ENCODE data around the gene DMAC2L.
A peak's percentile ranks its signal among the peaks of the same experiment; 100 is the strongest.
"Not testable (repeated sequence)": the region's sequence is repeated elsewhere in the genome, so short reads cannot be mapped to it uniquely, and the experiment has no call there.

The DMAC2L gene

GRCh38 chr14:50345846-50346422 is 33.8 kb downstream of the DMAC2L start:
- in situ Hi-C loops (cut with MboI; ENCODE audit: low pct_unique_long_range_greater_than_20kb, low sequenced_read_pairs), result loop anchor here (25.0 kb wide), 1 partner anchor 191 kb away; the partner anchor contains the start of gene MAP4K5
- no peak for DNase-seq

- DNase-seq, result no peak
- in situ Hi-C loops (cut with MboI; ENCODE audit: low pct_unique_long_range_greater_than_20kb, low sequenced_read_pairs), result loop anchor here (25.0 kb wide), 1 partner anchor 190 kb away; the partner anchor contains the start of gene MAP4K5
These were observed 35.4 kb downstream of the DMAC2L start for GRCh38 chr14:50347521-50347920.

DNA sequence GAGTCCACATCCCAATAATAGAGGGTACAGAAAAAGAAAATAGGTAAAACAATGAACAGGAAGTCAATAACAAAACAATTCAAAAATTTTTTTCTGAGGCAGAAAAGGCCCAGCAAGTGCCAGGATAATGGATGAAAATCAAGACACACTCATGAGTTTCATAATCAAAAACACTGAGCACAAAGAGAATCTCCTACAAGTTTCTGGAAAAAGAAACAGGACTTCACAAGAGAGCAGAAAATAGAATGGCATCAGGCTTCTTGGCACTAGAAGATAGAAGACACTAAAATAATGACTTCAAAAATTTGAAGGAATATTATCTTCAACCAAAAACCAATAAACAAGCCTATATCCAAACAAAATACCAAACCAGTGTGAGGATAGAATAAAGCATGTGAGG is 36.8 kb downstream of the DMAC2L start:
- in situ Hi-C loops (cut with MboI; ENCODE audit: low pct_unique_long_range_greater_than_20kb, low sequenced_read_pairs), result loop anchor here (25.0 kb wide), 1 partner anchor 188 kb away; the partner anchor contains the start of gene MAP4K5
- DNase-seq, result no peak

DNA sequence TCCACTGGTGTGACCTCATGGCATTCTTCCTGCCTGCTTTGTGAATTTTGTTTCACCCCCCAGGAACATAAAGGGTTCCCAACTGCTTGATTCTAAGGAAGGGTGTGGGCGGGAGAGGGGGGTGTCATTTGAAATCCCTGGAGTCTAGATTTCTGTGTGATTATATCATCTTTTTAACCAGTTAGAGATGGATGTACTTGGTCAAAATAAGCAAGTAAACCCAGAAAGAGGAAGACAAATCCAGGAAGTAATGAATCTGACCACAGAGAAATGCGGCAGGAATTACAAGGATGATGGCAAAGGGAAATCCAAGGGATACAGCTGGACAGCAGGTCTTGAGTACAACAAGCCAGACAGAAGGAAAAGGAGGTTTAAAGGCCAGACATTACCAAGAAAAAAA is 38.9 kb downstream of the DMAC2L start:
- in situ Hi-C loops (cut with MboI; ENCODE audit: low pct_unique_long_range_greater_than_20kb, low sequenced_read_pairs), result no loop called here
- peak; percentile 67 for DNase-seq

DNA sequence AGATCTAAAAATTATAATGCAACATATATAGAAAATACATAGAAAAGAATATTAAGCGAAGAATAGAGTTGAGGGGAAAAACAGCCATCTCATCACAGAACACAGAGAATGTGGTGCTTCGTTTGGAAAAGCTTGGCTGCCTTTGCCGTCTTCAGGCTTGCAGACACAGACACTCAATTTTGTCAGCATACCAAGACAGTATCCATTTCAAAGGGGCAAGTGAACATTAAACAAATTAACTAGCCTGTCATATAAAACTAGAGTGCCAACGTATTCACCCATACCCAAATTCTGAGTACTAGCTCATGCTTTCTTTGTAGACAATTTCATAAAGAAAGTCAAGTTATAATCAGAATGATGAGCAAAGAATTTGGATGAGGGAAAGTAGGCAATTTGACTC is 40.5 kb downstream of the DMAC2L start:
- in situ Hi-C loops (cut with MboI; ENCODE audit: low pct_unique_long_range_greater_than_20kb, low sequenced_read_pairs), result no loop called here
- no peak for DNase-seq

- DNase-seq, result no peak
- in situ Hi-C loops (cut with MboI; ENCODE audit: low pct_unique_long_range_greater_than_20kb, low sequenced_read_pairs), result no loop called here
These were observed 41.0 kb downstream of the DMAC2L start for GRCh38 chr14:50353126-50353525.

DNA sequence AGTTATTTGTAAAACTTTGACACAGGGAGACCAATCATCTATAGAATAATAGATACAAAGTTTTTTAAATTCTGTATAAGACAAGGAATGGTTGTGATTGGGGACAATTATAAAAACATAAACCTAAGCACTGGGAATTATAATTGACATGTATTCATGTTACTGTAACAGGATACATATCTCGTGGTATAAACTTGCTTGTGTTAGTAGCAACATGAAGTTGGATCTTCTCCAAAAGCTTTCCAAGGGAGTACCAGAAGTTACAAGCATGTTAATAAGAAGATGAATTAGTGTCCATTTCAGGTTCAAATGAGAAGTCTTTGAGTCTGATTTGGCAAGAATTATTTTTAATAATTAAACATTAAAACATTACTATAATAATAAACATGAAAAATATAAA is 42.4 kb downstream of the DMAC2L start:
- DNase-seq, result no peak
- in situ Hi-C loops (cut with MboI; ENCODE audit: low pct_unique_long_range_greater_than_20kb, low sequenced_read_pairs), result no loop called here

DNA sequence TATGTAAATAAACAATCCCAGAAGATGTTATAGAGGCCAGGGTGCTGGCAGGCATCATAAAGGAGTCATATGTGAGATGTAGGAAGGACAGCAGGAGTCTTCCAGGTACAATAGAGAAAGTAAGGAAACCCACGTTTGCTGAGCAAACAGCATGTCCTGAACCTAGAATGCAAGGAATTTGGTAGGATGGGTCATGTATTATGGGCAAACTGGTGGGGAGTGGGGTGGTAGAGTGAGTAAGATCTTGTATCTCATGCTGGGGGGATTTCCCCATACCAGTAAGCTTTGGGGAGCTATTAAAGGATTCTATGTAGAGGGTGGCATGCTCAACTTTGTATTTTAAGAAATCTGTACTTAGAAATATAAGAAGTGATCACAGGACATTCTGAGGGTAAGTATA is 43.6 kb downstream of the DMAC2L start:
- in situ Hi-C loops (cut with MboI; ENCODE audit: low pct_unique_long_range_greater_than_20kb, low sequenced_read_pairs), result no loop called here
- DNase-seq, result no peak

GRCh38 chr14:50356283-50356682 is 44.2 kb downstream of the DMAC2L start:
- DNase-seq; in situ Hi-C loops (cut with MboI; ENCODE audit: low pct_unique_long_range_greater_than_20kb, low sequenced_read_pairs): not testable (repeated sequence)

GRCh38 chr14:50357124-50357523 is 45.0 kb downstream of the DMAC2L start:
- peak; percentile 21 for DNase-seq
- in situ Hi-C loops (cut with MboI; ENCODE audit: low pct_unique_long_range_greater_than_20kb, low sequenced_read_pairs), result no loop called here

- no peak for DNase-seq
- in situ Hi-C loops (cut with MboI; ENCODE audit: low pct_unique_long_range_greater_than_20kb, low sequenced_read_pairs), result no loop called here
These were observed 45.8 kb downstream of the DMAC2L start for GRCh38 chr14:50357753-50358395.

DNA sequence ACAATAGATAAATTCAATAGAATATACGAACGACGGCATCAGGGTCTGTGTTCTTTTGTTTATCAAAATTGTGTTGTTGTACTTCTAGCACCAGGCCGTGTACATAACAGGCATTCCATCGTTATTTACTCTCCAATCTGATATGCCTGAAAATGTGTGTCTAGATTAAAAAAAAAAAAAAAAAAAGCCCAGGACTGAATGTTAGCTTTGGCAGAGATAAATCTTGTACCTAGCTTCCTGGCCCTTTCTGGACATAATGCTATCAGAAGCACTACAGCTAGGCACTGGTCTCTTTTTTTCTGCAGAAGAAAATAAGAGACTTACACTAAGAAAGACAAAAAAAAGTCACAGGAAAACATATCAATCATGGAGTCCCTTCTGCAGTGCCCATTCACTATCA is 47.5 kb downstream of the DMAC2L start:
- in situ Hi-C loops (cut with MboI; ENCODE audit: low pct_unique_long_range_greater_than_20kb, low sequenced_read_pairs), result no loop called here
- no peak for DNase-seq

DNA sequence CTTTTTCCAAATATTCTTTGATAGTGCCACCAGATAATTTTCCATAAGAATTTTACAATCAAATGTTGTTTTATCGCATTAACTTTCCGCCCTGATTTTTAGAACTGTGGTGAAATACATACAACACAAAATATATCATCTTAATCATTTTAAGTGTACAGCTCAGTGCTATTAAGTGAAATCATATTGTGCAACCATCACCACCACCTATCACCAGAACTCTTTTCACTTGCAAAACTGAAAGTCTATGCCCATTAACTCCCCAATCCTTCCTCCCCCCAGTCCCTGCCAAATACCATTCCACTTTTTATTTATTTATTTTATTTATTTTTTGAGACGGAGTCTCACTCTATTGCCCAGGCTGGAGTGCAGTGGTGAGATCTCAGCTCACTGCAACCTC is 48.0 kb downstream of the DMAC2L start:
- no peak for DNase-seq
- in situ Hi-C loops (cut with MboI; ENCODE audit: low pct_unique_long_range_greater_than_20kb, low sequenced_read_pairs), result no loop called here

DNA sequence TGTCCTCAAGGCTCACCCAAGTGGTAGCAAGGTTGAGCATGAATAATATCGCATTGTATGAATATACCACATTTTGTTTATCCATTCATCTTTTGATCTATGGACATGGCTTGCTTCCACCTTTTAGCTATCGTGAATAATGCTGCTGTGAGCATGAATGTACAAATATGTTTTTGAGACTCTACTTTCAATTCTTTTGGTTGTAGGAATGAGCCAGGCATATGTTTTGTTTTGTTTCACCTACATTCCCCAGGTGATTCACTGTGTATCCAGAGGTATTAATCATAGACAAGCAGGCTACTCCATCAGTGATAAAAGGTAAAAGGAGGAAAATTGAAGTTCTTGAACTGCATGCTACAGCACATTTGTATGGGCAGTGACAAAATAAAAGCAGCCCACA is 48.7 kb downstream of the DMAC2L start:
- no peak for DNase-seq
- in situ Hi-C loops (cut with MboI; ENCODE audit: low pct_unique_long_range_greater_than_20kb, low sequenced_read_pairs), result no loop called here

DNA sequence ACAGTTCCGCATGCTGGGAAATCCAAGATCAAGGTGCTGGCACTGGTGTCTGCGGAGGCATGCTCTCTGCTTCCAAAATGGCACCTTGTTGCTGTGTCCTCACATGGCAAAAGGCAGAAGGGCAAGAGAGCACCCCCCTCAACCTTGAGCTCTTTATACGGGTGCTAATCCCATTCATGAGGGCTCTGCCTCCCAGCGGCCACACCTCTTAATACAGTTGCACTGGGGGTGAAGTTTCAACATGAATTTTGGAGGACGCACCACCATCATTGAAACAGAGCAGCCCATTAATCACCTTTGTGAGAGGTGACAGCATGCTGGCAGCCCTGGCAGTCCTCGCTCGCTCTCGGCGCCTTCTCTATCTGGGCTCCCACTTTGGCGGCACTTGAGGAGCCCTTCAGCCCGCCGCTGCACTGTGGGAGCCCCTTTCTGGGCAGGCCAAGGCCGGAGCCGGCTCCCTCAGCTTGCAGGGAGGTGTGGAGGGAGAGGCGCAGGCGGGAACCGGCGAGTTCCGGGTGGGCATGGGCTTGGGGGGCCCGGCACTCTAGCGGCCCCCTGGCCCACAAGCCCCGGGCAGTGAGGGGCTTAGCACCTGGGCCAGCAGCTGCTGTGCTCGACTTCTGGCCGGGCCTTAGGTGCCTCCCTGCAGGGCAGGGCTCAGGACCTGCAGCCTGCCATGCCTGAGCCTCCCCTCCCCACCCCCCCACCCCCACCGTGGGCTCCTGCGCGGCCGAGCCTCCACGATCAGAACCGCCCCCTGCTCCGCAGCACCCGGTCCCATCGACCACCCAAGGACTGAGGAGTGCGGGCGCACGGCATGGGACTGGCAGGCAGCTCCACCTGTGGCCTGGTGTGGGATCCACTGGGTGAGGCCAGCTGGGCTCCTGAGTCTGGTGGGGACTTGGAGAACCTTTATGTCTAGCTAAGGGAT is 49.6 kb downstream of the DMAC2L start:
- DNase-seq; in situ Hi-C loops (cut with MboI; ENCODE audit: low pct_unique_long_range_greater_than_20kb, low sequenced_read_pairs): not testable (repeated sequence)

DNA sequence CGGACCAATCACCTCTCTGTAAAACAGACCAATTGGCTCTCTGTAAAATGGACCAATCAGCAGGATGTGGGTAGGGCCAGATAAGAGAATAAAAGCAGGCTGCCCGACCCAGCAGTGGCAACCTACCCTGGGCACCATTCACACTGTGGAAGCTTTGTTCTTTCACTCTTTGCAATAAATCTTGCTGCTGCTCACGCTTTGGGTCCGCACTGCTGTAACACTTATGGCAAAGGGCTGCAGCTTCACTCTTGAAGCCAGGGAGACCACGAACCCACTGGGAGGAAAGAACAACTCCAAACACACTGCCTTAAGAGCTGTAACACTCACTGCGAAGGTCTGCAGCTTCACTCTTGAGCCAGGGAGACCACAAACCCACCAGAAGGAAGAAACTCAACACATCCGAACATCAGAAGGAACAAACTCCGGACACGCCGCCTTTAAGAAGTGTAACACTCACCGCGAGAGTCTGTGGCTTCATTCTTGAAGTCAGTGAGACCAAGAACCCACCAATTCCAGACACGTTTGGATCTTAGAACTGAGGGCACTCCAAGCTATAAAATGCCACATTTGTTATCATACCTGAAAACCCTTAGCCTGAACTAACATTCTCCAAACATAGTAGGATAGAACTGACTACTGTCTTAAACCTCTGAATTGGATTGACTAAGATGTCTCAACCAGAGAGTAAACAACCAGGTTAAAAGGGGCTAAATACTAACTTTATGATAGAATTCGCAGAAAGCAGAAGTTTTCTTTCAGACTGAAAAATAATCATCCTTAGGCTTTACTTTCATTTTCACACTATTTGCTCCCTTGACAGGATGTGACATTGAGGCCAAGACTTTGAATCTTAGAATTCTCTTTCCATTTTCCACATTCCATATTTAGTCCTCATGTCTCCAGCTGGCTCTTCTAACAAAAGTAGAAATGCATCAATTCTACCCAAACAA is 50.9 kb downstream of the DMAC2L start:
- in situ Hi-C loops (cut with MboI; ENCODE audit: low pct_unique_long_range_greater_than_20kb, low sequenced_read_pairs), result no loop called here
- DNase-seq, result peak; percentile 50

DNA sequence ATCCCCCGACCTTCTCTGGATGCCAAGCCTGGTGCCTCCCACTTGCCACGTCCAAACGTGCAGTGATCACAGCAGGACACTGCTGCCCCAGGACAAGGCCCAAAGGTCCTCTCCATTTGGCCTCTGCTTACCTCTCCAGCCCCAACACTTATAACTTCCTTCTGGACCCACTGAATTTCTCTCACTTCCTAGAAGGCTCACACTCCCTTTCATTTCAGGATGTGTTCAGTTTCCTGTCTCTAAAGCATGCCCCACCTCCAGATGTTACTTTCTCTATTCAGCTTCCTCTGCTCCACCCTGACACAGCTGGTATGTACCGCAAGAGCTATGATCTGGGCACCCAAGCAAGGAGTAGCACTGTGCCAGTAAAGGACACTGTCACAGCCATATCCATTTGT is 51.6 kb downstream of the DMAC2L start:
- in situ Hi-C loops (cut with MboI; ENCODE audit: low pct_unique_long_range_greater_than_20kb, low sequenced_read_pairs), result no loop called here
- DNase-seq, result peak; percentile 92

- in situ Hi-C loops (cut with MboI; ENCODE audit: low pct_unique_long_range_greater_than_20kb, low sequenced_read_pairs), result no loop called here
These were observed 52.7 kb downstream of the DMAC2L start for GRCh38 chr14:50364792-50365191.

DNA sequence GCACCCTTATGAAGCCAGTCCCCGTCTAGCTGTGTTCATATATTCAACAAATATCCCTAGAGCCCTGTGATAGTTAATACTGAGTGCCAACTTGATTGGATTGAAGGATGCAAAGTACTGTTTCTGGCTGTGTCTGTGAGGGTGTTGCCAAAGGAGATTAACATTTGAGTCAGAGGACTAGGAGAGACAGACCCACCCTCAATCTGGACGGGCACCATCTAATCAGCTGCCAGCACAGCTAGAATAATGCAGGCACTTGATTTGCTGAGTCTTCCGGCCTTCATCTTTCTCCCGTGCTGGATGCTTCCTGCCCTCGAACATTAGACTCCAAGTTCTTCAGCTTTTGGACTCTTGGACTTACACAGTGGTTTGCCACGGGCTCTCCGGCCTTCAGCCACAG is 53.4 kb downstream of the DMAC2L start:
- DNase-seq; in situ Hi-C loops (cut with MboI; ENCODE audit: low pct_unique_long_range_greater_than_20kb, low sequenced_read_pairs): not testable (repeated sequence)

More at GRCh38 chr14:50364792-50365191, 52.7 kb downstream of the DMAC2L start:
- no peak for DNase-seq

Data from KBM-7 (cell line).